Neutrophil (primary cell): ENCODE results near the gene CXCL5.
A peak's percentile ranks its signal among the peaks of the same experiment; 100 is the strongest.

ENCODE experiments used
- H3K27ac ChIP-seq: fragments of 200-600 bp; sonication (generic); 2 replicates; pipeline ENCODE4 v1.5.1; 2016; ENCODE audit warnings: mild to moderate bottlenecking, moderate library complexity
- H3K27me3 ChIP-seq: fragments of 200-600 bp; sonication (generic); 2 replicates; pipeline ENCODE4 v1.6.0; 2016; ENCODE audit warnings: mild to moderate bottlenecking
- H3K36me3 ChIP-seq: fragments of 200-600 bp; sonication (generic); 2 replicates; pipeline ENCODE4 v1.5.1; 2017
- H3K4me1 ChIP-seq, 2 experiments: fragments of 200-600 bp in 1 of 2; sonication (generic) in 1 of 2; 1 replicate in 1 of 2; 2 replicates in 1 of 2; pipeline versions ENCODE4 v1.5.1 to v1.6.1; 2013 to 2016; ENCODE audit warnings: low read depth in 1 of 2, low read length in 1 of 2, mild to moderate bottlenecking in 1 of 2, moderate library complexity in 1 of 2; ENCODE audit not compliant: control insufficient read depth in 1 of 2, insufficient read depth in 1 of 2
- H3K4me3 ChIP-seq, 2 experiments: fragments of 200-600 bp in 1 of 2; sonication (generic) in 1 of 2; 1 replicate in 1 of 2; 2 replicates in 1 of 2; pipeline ENCODE4 v1.5.1; 2013 to 2016; ENCODE audit warnings: low read depth in 1 of 2, low read length in 1 of 2, mild to moderate bottlenecking in 1 of 2, moderate library complexity in 1 of 2
- H3K9me3 ChIP-seq: fragments of 200-600 bp; sonication (generic); 2 replicates; pipeline ENCODE4 v1.5.1; 2016
- CTCF ChIP-seq: fragments of 200-600 bp; sonication (generic); IDR thresholded peaks from 2 replicates; pipeline ENCODE4 v1.5.1; 2016; ENCODE audit warnings: antibody characterized with exemption

The CXCL5 gene

GRCh38 chr4:73974352-73974751 lies 24.1 kb downstream of the CXCL5 start:
- Histone ChIP-seq H3K36me3 (no peaks in the 10 kb centered on the region), H3K27ac (no peak overlapping the region), H3K27me3 (no peaks in the 10 kb centered on the region), H3K9me3 (no peaks in the 10 kb centered on the region), H3K4me3 (no peak overlapping the region), H3K4me1 (no peaks in the 10 kb centered on the region)
- no peak for TF ChIP-seq CTCF

GRCh38 chr4:73970945-73971344 lies 27.5 kb downstream of the CXCL5 start:
- no peak overlapping the region for H3K27ac ChIP-seq

GRCh38 chr4:73970011-73970410 lies 28.5 kb downstream of the CXCL5 start:
- no peak for TF ChIP-seq CTCF
- H3K4me1 ChIP-seq = peaks cover 0 to under 1% of the 10 kb centered on the region in 2 experiments
- H3K36me3 ChIP-seq = no peaks in the 10 kb centered on the region
- no peak overlapping the region for H3K27ac ChIP-seq
- H3K4me3 ChIP-seq = no peak overlapping the region
- H3K9me3 ChIP-seq = no peaks in the 10 kb centered on the region
- H3K27me3 ChIP-seq = no peaks in the 10 kb centered on the region

More at GRCh38 chr4:73970945-73971344, 27.5 kb downstream of the CXCL5 start:
- Histone ChIP-seq H3K36me3 (no peaks in the 10 kb centered on the region), H3K9me3 (no peaks in the 10 kb centered on the region), H3K27me3 (no peaks in the 10 kb centered on the region), H3K4me1 (no peaks in the 10 kb centered on the region), H3K4me3 (no peak overlapping the region)
- TF ChIP-seq CTCF = no peak

- H3K9me3 ChIP-seq = no peaks in the 10 kb centered on the region
- H3K4me1 ChIP-seq = peaks cover 0 to 3% of the 10 kb centered on the region in 2 experiments
- no peaks in the 10 kb centered on the region for H3K36me3 ChIP-seq
- TF ChIP-seq CTCF = no peak
- H3K27ac ChIP-seq = no peak overlapping the region
- no peak overlapping the region for H3K4me3 ChIP-seq
- no peaks in the 10 kb centered on the region for H3K27me3 ChIP-seq
These were observed 30.6 kb downstream of the CXCL5 start for GRCh38 chr4:73967866-73968265.

- TF ChIP-seq CTCF = peak; percentile 39
- Histone ChIP-seq H3K4me1 (peaks cover 0 to 3% of the 10 kb centered on the region in 2 experiments), H3K27ac (no peak overlapping the region), H3K4me3 (no peak overlapping the region), H3K27me3 (no peaks in the 10 kb centered on the region), H3K9me3 (no peaks in the 10 kb centered on the region), H3K36me3 (no peaks in the 10 kb centered on the region)
These were observed 33.4 kb downstream of the CXCL5 start for GRCh38 chr4:73964862-73965611.
